Epidermal melanocyte (primary cell): ENCODE data around the gene BHMT.
A peak's percentile ranks its signal among the peaks of the same experiment; 100 is the strongest.
"Not testable (repeated sequence)": the region's sequence is repeated elsewhere in the genome, so short reads cannot be mapped to it uniquely, and the experiment has no call there.

Source experiments
- DNase-seq: peaks from one replicate; pipeline ENCODE4 v3.0.0; 2011; ENCODE audit warnings: low spot score; ENCODE audit not compliant: insufficient read length

BHMT gene

GRCh38 chr5:79111960-79112702 is 522 bp downstream of the BHMT start:
- no peak for DNase-seq

GRCh38 chr5:79112703-79113058 is 1.1 kb downstream of the BHMT start:
- DNase-seq: no peak

GRCh38 chr5:79119486-79119885 is 7.9 kb downstream of the BHMT start:
- DNase-seq: no peak

DNA sequence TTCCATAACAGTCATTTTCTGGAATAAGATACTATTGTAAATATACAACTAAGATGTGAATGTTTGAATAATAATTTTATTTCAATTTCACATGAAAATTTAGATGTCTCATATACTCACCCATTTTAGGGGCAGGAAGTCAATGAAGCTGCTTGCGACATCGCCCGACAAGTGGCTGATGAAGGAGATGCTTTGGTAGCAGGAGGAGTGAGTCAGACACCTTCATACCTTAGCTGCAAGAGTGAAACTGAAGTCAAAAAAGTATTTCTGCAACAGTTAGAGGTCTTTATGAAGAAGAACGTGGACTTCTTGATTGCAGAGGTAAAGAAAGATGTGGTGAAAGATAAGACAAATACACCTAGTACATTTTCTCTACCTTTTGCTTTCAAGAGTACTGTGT is 8.6 kb downstream of the BHMT start:
- no peak for DNase-seq

DNA sequence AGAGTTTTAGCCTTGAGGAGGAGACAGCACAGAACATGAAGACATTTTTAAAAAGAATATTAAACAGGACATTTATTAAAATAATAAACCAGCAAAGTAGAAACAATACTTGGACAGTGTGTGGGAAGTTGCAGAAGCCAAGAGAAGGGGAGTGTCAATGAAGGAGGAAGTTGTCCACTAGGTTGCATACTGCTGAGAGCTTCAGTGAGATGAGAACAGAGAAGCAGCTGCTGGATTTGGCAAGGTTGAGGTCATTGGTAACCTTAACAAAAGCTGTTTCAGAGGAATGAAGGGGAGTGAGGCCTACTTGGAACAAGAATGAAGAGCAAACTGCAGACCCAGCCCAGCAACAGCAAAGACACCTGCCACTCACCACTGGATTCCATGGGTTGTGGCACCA is 11.4 kb downstream of the BHMT start:
- no peak for DNase-seq

DNA sequence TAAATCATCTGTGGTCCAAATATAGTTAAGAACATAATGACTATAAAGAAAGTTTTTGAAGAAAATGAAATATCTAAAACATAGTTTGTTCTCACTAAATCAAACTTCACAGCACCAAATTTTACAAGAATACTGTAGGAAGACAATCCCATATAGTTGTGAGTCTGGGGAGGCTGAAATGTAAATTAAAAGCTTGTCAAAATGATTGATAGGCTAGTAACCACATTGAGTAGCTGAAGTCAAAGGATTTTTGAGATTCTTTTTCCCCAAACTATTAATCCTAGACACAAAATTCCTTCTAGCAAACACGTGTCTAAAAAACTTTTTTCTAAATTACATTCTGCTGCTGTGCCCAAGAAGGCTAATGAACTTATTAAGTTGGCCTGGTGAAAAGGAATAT is 13.0 kb downstream of the BHMT start:
- DNase-seq: no peak

- DNase-seq: no peak
Observed at GRCh38 chr5:79130781-79131180, 19.2 kb downstream of the BHMT start.

DNA sequence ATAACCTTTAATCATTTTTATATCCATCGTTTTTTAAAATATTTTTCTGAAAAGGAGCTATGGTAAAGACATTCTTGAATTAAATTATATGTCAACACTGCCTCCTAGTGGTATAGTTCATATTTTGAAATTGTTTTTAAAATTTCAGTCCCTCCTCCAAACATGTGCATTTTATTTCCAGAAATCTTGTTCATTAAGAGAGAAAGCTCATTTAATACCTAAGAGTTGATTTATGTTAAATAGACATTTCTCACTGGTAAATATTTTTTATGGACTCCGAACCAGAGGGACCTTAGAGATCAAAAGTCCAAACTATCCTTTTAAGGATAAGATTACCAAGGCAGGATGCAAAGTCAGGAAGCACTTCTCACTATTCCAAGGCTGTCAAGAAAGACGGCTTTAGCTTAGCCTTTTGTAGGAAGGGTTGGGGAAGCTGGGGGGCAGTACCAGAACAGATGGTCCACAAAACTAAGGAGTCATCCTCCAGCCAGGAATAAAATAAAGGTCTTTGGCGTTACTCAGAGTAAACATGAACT is 21.6 kb downstream of the BHMT start:
- no peak for DNase-seq

DNA sequence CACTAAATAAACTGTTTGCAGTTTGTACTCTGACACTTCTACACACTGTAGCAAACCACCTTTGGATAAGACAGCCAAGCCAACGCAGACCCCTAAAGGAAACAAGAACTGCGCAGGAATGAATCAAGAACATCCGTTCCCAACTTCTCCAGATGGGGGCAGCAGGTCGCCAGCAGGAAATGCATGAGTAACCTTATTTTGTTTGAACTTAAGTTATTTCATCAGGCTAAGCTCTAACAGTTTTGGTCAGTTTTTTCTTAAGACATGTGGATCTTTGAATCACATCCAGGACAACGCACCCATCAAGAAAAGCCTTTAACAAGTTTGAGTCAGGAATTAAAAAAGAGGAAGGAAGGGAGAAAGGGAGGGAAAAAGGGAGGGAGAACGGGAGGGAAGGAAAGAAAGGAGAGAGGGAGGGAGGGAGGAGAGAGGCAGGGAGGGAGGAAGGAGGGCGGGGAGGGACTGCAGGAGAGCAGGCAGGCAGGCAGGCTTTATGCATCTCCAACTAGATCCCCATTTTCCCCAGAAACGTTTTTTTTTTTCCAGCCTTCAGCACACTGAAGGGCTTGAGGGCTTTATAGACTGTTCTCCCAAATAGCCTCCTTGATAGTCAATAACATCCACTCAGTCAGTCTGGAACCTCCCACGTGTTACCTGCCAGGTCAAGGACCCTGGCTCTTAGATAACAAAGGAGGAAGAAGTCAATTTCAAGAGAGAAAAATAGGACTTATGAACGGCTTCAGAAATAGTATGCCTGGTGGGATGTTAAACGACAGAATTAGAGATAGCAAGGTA is 22.2 kb downstream of the BHMT start:
- DNase-seq: peak; percentile 34

DNA sequence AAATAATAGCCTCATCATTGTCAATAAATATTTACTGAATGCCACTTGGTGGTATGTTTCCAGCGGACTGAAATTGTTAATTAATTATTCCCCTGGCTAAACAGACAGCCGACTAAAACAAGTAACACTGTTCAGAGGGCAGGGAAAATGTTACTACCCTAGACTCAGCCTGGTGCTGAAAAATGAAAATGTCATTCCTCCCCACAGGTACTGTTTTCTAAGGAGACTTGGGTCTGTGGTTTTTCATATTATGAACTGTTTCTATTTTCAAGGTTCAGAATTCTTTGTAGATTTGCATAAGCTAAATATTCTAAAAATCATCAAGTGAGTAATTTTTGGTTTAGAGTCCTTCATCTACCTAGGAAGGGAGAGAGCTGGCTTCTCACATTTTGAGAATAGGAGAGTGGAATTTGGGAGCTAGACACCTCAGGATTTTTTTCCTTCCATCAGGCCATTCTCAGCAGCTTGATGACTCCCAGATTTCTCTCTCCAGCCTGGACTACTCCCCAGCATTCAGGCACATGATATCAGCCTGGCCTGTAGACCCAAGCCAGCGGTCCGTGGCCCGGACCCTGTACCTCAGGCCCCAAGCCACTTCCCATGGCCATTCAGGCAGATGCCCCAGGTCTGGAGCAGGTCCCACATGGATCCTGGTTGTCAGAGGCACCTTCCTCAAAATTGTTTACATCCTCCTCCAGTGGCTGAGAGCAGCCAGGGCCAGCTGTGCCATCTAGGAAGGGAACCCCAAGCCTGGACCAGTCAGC is 24.4 kb downstream of the BHMT start:
- DNase-seq: no peak

DNA sequence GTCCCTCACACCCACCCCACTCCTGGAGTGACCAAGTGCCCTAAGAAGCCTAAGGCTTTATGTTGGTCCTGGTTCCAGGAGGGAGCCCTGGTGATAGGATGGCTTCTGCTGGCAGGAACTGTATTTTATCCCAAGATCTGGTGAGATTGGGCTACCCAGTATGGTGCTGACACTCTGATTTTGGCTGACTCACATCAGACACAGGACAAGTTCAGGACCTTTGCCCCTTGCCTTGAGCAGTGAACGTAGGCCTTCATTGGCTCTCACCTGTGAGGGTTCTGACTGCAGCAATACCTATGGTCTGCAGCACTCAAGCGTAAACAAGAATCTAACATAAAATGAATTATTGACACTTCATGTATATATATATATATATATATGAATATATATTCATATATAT is 25.0 kb downstream of the BHMT start:
- no peak for DNase-seq

GRCh38 chr5:79140553-79140952 is 28.9 kb downstream of the BHMT start:
- DNase-seq: no peak

DNA sequence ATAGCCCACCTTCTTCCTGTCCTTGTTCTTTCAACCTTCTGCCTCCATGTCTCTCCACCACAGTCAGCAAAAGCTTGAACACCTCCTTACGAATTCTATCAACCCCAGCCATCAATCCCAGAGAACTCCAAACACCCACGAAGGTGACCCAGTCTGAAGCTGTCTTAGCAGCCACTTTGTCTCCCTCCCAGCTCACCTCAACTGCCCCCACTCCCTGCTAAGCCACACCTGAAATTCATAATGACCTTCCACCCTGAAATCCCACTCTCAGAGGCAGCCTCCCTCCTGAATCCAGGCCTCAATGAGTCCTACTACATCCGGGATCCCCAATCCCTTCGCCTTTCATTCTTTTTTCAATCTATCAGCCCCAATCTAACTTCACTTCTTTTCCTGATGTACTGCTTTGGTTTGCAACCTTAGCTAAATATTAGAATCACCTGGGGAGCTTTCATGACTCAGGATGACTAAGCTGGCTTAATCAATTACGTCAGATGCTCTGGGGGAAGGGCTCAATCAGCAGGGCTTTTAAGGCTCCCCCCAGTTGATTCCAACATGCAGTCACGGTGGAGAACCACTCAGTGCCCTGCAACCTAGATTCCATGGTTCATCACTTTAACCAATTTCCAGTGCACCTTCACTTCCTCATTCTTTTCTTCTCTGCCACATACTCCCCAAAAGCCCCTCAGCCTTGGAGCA is 32.2 kb downstream of the BHMT start:
- no peak for DNase-seq

DNA sequence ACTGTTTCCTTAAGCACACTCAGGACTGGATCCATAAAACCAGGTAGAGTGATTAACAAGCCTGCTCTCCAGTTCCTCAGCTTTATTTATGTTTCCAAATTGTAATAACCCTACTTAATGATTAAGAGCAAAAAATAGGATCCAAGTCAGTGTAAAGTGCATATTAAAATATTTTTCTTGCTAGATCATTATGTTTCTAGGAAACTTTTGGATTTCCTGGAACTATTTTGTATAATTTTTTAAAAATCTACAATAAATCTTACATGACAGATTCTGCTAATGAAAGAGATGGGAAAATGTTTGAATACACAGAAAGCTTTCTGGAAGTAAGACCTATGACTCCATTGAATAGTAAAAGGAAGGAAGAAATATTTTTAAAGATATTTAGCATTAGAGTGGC is 35.5 kb downstream of the BHMT start:
- DNase-seq: no peak

DNA sequence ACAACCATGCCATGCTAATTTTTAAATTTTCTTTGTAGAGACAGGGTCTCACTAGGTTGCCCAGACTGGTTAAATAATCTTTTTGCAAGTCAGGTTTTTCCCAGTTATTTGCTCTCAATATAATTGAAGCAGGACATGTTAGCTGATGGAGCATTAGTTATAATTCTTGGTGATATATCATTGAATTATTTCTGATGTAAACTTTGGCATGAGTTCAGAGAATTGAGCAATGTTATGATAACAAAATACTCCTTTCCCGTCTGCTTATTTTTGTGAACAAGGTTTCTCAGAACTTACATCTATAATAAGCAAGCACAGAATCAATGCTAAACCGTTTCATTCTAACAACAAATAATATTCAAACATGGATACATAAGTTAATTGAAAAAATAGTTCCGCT is 37.8 kb downstream of the BHMT start:
- DNase-seq: no peak

DNA sequence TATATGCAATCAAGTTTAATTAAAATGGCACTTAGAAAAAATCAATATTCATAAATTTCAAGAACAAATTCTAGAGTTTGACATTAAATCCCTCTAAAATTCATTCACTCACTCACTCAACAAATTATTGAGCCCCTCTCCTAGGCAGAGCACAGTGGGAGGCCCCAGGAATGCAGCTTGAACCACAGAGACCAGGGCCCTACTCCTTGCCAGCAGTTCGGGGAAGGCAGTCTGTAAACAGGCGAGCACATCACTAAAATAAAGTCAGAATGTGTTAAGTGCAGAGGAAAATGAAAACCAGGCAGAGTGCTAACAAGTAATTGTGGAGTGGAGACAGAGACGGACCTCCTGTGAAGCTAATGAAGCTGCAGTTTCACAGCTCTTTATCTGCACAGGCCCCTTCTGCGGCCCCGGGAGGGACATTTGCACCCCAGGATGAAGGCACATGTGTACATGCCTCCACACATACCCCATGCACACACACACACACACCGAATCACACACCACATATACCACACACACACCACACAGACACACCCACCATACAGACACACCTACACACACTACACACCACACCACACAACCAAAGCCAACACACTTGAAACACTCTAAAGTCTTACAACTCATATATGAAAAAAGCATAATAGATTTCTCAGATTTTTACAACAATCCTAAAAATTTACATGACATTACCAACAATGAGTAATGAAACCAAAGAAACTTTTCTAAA is 40.5 kb downstream of the BHMT start:
- no peak for DNase-seq

GRCh38 chr5:79157305-79157704 is 45.7 kb downstream of the BHMT start:
- no peak for DNase-seq

- not testable (repeated sequence) for DNase-seq
Observed at GRCh38 chr5:79161647-79162046, 50.0 kb downstream of the BHMT start.

GRCh38 chr5:79168031-79168430 is 56.4 kb downstream of the BHMT start:
- no peak for DNase-seq

DNA sequence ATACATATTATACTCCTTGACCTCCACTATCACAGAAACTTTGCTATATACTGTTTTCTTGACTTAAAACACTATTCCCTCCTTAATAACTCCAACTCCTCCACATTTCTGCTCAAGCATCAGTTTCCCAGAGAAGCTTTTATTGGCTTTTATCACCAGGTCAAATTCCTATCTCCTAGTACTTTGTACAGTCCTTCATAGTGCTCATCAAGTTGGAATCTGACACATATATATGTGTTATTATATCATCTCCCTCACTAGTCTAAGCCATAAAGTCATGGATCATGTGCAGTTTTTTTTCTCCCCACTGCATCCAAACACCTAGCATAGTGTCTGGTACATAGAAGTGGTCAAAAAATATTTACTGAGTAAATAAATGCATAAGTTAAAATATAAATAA is 59.1 kb downstream of the BHMT start:
- no peak for DNase-seq
